Prostate gland (tissue), 2 donors: ENCODE results near the gene TCF7L1.

Experiments used
- CTCF ChIP-seq, 4 experiments: fragments of 200-600 bp in 2 of 4; fragments of 450-650 bp in 2 of 4; sonication (generic) in 2 of 4; IDR thresholded peaks; 1 replicate in 3 of 4; 2 replicates in 1 of 4; pipeline ENCODE4 v1.5.1; 2016 to 2019; ENCODE audit warnings: antibody characterized with exemption in 4 of 4, mild to moderate bottlenecking in 2 of 4, moderate library complexity in 2 of 4
- POLR2A ChIP-seq: fragments of 450-650 bp; IDR thresholded peaks from one replicate; pipeline ENCODE4 v1.6.1; 2016; ENCODE audit warnings: antibody characterized with exemption, mild to moderate bottlenecking
- POLR2AphosphoS5 ChIP-seq: sonication (generic); formaldehyde crosslinking; IDR thresholded peaks from one replicate; pipeline ENCODE4 v1.6.1; 2017; ENCODE audit warnings: antibody characterized with exemption

DNA sequence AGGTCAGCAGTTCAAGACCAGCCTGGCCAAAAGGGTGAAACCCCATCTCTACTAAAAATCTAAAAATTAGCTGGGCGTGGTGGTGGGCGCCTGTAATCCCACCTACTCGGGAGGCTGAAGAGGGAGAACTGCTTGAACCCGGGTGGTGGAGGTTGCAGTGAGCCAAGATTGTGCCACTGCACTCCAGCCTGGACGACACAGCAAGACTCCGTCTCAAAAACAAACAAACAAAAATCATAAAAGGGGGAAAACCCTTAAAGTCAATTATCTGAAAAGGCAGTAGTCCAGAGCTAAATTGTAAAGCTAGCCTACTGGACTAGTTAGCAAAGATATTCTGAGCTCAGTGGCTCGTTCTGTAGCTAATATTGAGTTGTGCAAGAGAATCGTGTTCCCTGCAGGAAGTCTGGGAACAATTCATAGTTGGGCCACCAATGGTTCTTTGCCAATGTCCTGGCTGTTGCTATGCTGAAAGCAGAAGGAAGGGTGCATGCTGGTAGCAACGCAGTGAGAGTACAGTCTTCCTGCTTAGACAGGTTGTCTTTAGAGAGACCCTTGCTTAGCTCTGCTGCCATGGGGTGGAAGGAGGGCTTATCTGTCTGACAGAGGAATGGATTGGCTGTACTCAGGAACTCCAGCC is 190.3 kb downstream of the TCF7L1 start:
- TF ChIP-seq CTCF (IDR thresholded peaks at IDR 0.05): no peak
- no peak for TF ChIP-seq POLR2A
- TF ChIP-seq POLR2AphosphoS5: no peak
